RCC 7860 (cell line): Measurements from ENCODE around the gene CDH11.

ENCODE experiments used
- DNase-seq: peaks from one replicate; pipeline ENCODE4 v3.0.0-alpha.2; 2015; ENCODE audit warnings: low spot score
- FAIRE-seq: peaks from 2 replicates; lab custom pipeline; 2012; peaks lifted over from hg19 to GRCh38; lab: Jason Lieb, UNC

The CDH11 gene

DNA sequence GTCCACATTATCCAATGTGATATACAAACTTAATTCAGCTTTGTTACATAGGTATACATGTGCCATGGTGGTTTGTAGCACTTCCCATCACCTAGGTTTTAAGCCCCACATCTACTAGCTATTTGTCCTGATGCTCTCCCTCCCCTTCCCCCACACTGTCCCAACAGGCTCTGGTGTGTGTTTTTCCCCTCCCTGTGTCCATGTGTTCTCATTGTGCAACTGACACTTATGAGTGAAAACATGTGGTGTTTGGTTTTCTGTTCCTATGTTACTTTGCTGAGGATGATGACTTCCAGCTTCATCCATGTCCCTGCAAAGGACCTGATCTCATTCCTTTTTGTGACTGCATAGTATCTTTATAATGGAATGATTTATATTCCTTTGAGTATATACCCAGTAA is 196.7 kb downstream of the CDH11 start:
- DNase-seq (no peak), FAIRE-seq (no peak)

DNA sequence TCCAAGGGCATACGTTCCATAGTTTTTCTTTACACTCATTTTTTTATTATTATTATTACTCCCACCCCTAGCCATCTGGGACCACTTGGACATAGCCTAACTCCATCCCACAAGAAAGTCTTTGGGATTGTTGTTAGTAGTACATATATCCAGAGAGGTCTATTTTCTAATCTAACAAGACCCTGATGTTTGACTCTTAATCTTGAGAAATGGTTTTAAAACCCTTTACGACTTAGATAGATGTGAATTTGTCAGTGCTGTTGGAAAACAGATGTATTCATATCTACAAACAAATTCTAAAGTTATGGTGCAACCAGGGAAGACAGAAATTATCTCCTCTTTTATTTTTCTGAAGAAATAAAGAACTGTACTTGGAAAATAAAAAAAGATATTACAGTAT is 197.8 kb downstream of the CDH11 start:
- DNase-seq (no peak), FAIRE-seq (no peak)

DNA sequence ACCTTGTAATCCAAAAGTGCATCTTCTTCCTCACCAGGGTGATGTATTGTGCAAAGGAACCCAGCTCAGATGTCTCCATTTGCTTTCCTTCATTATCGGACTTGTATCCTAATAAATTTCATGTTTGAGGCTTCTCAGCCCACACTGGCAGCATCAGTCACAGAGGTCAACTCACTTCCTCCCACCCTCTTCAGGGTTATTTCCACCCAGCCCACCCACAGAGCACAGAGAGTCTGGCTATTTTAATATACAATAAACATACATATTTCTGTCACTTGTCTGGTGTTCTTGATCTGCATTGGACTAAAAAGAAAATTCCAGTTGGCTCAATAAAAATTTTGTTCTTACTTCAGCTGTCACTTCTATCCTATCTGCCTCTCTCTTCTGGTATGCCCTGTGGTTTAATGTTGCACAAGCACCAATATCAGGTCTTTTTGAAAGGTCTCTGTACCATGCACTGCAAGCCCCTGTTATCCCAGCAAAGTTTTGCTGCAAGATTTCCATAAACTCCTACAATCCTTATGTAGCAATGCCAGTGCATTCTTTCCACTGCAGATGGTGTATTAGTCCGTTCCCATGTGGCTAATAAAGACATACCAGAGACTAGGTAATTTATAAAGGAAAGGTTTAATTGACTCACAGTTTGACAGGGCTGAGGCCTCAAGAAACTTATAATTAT is 201.8 kb downstream of the CDH11 start:
- no peak for DNase-seq
- no peak for FAIRE-seq

DNA sequence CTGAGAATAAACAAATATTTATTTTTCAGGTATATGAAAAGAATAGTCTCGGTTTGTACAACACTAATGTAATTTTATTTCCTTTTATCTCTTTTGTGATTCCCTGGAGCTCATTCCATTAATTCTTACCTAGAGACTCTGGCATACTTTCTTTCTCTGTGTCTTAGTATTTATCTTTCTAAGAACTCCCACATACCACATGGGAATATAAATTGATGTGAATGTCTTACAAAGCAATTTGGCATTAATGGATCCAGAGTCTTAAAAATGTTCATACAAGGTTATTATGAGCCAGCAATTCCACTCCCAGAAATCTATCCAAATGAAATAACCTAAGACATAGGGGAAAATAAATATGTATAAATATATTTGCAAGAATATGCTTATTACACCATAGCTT is 202.7 kb downstream of the CDH11 start:
- no peak for FAIRE-seq

DNA sequence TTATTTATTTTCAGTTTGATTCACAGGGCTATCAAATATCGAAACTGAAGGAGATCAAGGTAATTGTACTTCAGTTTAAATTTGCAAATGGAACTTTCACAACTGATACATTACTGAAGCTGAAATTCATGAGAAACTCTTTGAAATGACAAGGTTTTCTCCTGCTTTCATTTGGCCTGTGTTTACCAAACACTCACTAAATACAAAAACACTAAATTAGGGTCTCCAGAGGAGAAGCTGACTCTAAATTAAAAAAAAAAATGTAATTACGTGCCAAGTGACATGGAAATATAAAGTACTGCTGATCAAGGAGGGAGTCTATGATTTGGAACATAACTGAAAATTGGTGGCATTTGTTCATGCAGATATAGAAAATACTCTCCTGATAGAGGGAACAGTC is 205.8 kb downstream of the CDH11 start:
- FAIRE-seq (no peak), DNase-seq (no peak)

More for the DNA sequence above, 202.7 kb downstream of the CDH11 start:
- DNase-seq = no peak

DNA sequence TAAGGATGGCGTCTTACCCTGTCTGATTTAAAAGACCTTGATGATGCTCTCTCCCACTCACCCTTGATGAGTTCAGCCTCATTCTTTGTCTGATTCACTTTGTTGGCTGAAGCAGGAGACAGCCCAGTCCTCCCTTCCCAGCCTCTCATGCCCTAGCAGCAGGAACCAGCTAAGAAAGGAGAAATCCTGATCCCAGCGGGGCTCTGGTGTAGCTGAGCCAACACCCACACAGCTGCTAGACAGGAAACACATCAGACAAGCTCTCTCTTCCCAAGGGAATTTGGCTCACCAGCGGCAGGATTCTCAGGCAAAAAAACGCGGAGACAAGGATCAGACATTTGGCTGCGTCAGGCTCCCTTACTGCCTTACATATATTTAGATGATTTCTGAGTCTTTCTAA is 211.5 kb downstream of the CDH11 start:
- DNase-seq = no peak
- FAIRE-seq = no peak

DNA sequence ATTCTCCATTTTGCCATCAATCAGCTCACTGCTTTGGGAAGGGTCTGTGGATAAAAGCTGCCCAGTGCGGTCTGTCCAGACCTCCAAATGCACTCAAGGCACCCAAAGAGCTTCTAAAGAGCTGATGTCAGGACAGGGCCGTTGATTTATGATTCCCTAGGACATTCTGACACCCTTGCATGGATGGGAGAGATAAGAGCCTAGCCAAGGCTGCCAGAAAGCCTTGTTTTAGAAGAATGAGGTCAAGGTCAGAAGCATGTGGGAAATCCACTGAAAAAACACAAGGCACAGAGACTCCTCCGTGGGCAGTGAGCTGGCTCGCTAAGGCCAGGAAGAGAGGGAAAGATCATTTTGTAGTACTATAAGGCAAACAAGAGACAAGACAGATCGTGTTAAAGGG is 214.0 kb downstream of the CDH11 start:
- FAIRE-seq = no peak

DNA sequence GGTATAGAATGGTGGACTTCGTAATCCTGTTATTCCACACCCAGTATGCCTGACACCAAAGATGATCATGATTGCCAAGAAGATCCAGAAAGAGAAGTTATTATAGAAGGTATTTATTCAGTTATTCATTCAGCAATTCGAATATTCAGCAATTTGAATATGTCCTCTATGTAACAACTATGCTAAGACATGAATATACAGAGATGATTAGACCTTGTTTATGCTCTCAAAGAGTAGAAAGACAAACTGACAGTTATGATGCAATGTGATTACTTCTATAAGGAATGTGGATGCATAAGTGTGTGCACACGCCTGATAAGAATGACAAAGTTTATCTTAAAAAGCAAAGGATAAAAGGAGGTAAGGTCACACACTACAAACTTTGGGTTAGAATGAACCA is 218.1 kb downstream of the CDH11 start:
- no peak for FAIRE-seq
- DNase-seq = no peak

More for the DNA sequence above, 214.0 kb downstream of the CDH11 start:
- DNase-seq = no peak

DNA sequence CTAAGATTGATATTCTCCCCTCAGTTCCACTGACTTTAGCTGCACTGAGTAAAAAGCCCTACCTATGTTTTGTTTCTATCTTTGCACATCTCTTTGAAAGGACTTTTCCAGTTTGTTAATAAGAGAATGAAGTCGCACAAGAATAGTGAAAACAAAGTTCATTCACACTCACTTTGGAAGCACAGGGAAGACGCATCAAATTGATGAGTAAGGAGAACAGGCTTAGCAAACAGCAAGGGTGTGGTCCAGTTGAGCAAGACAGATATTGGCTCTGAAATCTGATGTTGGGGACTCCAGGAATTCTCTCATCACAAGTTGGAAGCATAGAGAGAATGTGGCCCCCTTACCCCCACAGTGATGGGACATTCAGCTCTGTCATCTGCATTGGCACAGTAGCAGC is 221.3 kb downstream of the CDH11 start:
- FAIRE-seq = no peak
- no peak for DNase-seq

DNA sequence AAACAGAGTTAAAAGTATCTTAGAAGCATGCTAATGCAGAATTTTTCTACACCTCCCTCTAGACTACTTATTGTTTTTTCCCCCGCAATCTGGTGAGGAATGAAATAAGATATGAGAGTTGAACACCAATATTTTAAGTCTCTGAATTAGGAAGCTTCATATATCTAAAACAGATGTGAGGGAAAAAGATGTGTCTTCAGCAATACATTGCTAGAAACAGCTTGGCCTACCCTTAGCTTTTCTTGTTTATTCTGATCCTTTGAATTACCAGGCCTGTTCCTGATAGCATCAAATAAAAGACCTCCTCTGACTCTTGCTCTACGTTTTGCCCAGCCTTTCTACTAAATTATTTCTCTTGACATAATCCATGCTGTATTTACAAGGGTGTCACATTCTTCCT is 221.8 kb downstream of the CDH11 start:
- DNase-seq (no peak), FAIRE-seq (no peak)

DNA sequence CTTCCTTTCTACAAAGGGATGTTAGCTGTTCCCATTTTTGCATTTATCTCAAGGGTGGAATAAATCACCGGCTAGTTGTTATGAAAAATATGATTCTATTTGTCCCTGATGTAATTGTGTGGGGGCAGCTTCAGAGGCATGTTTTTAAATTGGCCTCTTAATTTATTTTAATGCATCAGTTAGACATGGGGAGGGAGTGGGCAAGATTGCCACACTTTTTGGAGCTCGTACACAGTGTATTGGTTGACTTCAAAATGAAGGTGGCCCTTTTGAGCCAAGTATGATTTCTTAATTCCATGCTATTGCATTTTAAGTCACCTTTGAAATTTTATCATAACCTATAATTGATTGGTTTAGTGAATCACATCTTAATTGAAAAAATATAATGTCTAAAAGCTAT is 223.7 kb downstream of the CDH11 start:
- no peak for DNase-seq
- no peak for FAIRE-seq
